ENCODE results near the gene ETV2.
"Not testable (repeated sequence)": the region's sequence is repeated elsewhere in the genome, so short reads cannot be mapped to it uniquely, and the experiment has no call there.

Gene ETV2

GRCh38 chr19:35596366-35596999 lies 45.1 kb upstream of the ETV2 start:
- H3K4me2 ChIP-seq (ENCODE audit: low read length) = no peak overlapping the region
- no peaks in the 10 kb centered on the region for H3K36me3 ChIP-seq (replicated peaks; ENCODE audit: low read depth, low read length)
- no peak overlapping the region for H2AFZ ChIP-seq (ENCODE audit: low read depth, low read length)

GRCh38 chr19:35601971-35602370 lies 39.6 kb upstream of the ETV2 start:
- Histone ChIP-seq H3K36me3 (replicated peaks; ENCODE audit: low read depth, low read length) (no peaks in the 10 kb centered on the region), H3K79me2 (ENCODE audit: low read length) (no peaks in the 10 kb centered on the region), H3K9me3 (ENCODE audit: insufficient read depth, low read length) (no peaks in the 10 kb centered on the region), H3K27ac (ENCODE audit: low read length) (no peak overlapping the region), H3K4me3 (ENCODE audit: low read length) (no peak overlapping the region), H4K20me1 (ENCODE audit: insufficient read depth, low read length) (no peaks in the 10 kb centered on the region), H3K9ac (ENCODE audit: low read length) (no peak overlapping the region), H3K27me3 (ENCODE audit: low read depth, low read length) (peaks cover 10% of the 10 kb centered on the region), H2AFZ (ENCODE audit: low read depth, low read length) (no peak overlapping the region), H3K4me2 (ENCODE audit: low read length) (no peak overlapping the region), H3K4me1 (ENCODE audit: low read length) (no peaks in the 10 kb centered on the region)
- no peak for TF ChIP-seq CTCF (IDR thresholded peaks at IDR 0.05; ENCODE audit: low read depth, low read length)

More at GRCh38 chr19:35596366-35596999, 45.1 kb upstream of the ETV2 start:
- H4K20me1 ChIP-seq (ENCODE audit: insufficient read depth, low read length) = no peaks in the 10 kb centered on the region
- no peaks in the 10 kb centered on the region for H3K9me3 ChIP-seq (ENCODE audit: insufficient read depth, low read length)
- peaks cover 10% of the 10 kb centered on the region for H3K27me3 ChIP-seq (ENCODE audit: low read depth, low read length)
- TF ChIP-seq EZH2phosphoT487 (IDR thresholded peaks at IDR 0.05; ENCODE audit: low read depth) (no peak), CTCF (IDR thresholded peaks at IDR 0.05; ENCODE audit: low read depth, low read length) (no peak)
- H3K79me2 ChIP-seq (ENCODE audit: low read length) = no peaks in the 10 kb centered on the region
- H3K4me3 ChIP-seq (ENCODE audit: low read length) = no peak overlapping the region
- H3K4me1 ChIP-seq (ENCODE audit: low read length) = no peaks in the 10 kb centered on the region
- H3K27ac ChIP-seq (ENCODE audit: low read length) = no peak overlapping the region
- no peak overlapping the region for H3K9ac ChIP-seq (ENCODE audit: low read length)

GRCh38 chr19:35604436-35604835 lies 37.1 kb upstream of the ETV2 start:
- not testable (repeated sequence) for H3K27ac ChIP-seq (ENCODE audit: low read length); H3K9me3 ChIP-seq (ENCODE audit: insufficient read depth, low read length); H3K9ac ChIP-seq (ENCODE audit: low read length); H2AFZ ChIP-seq (ENCODE audit: low read depth, low read length); H3K27me3 ChIP-seq (ENCODE audit: low read depth, low read length); H3K4me1 ChIP-seq (ENCODE audit: low read length); H3K79me2 ChIP-seq (ENCODE audit: low read length); H3K4me3 ChIP-seq (ENCODE audit: low read length); H4K20me1 ChIP-seq (ENCODE audit: insufficient read depth, low read length); H3K36me3 ChIP-seq (replicated peaks; ENCODE audit: low read depth, low read length); H3K4me2 ChIP-seq (ENCODE audit: low read length)

- not testable (repeated sequence) for H3K79me2 ChIP-seq (ENCODE audit: low read length); H3K27me3 ChIP-seq (ENCODE audit: low read depth, low read length); H3K27ac ChIP-seq (ENCODE audit: low read length); H3K9ac ChIP-seq (ENCODE audit: low read length); H2AFZ ChIP-seq (ENCODE audit: low read depth, low read length); H4K20me1 ChIP-seq (ENCODE audit: insufficient read depth, low read length); H3K9me3 ChIP-seq (ENCODE audit: insufficient read depth, low read length); H3K4me2 ChIP-seq (ENCODE audit: low read length); H3K36me3 ChIP-seq (replicated peaks; ENCODE audit: low read depth, low read length); H3K4me3 ChIP-seq (ENCODE audit: low read length)
- peaks cover 22% of the 10 kb centered on the region for H3K4me1 ChIP-seq (ENCODE audit: low read length)
These were observed 34.4 kb upstream of the ETV2 start for GRCh38 chr19:35607170-35607569.

GRCh38 chr19:35607661-35608060 lies 33.9 kb upstream of the ETV2 start:
- no peak overlapping the region for H3K4me3 ChIP-seq (ENCODE audit: low read length)
- H3K9me3 ChIP-seq (ENCODE audit: insufficient read depth, low read length) = 0 out of 2 replicates have a peak, but pooled peaks cover 4% of the 10 kb centered on the region
- no peak overlapping the region for H3K27ac ChIP-seq (ENCODE audit: low read length)
- H3K9ac ChIP-seq (ENCODE audit: low read length) = no peak overlapping the region
- no peaks in the 10 kb centered on the region for H3K27me3 ChIP-seq (ENCODE audit: low read depth, low read length)
- no peak for TF ChIP-seq EZH2phosphoT487 (IDR thresholded peaks at IDR 0.05; ENCODE audit: low read depth)
- no peaks in the 10 kb centered on the region for H4K20me1 ChIP-seq (ENCODE audit: insufficient read depth, low read length)
- no peak overlapping the region for H3K4me2 ChIP-seq (ENCODE audit: low read length)
- no peaks in the 10 kb centered on the region for H3K36me3 ChIP-seq (replicated peaks; ENCODE audit: low read depth, low read length)
- H3K79me2 ChIP-seq (ENCODE audit: low read length) = no peaks in the 10 kb centered on the region
- peaks cover 23% of the 10 kb centered on the region for H3K4me1 ChIP-seq (ENCODE audit: low read length)
- H2AFZ ChIP-seq (ENCODE audit: low read depth, low read length) = no peak overlapping the region
